GM18511 (cell line): ENCODE results near the gene MYOM3.

ENCODE experiments used
- ATAC-seq: cut with Tn5 transposase; IDR thresholded peaks from one replicate; pipeline ENCODE4 v1.9.1; 2021; ENCODE audit warnings: mild to moderate bottlenecking, moderate library complexity; ENCODE audit not compliant: unreplicated experiment

MYOM3 gene

DNA sequence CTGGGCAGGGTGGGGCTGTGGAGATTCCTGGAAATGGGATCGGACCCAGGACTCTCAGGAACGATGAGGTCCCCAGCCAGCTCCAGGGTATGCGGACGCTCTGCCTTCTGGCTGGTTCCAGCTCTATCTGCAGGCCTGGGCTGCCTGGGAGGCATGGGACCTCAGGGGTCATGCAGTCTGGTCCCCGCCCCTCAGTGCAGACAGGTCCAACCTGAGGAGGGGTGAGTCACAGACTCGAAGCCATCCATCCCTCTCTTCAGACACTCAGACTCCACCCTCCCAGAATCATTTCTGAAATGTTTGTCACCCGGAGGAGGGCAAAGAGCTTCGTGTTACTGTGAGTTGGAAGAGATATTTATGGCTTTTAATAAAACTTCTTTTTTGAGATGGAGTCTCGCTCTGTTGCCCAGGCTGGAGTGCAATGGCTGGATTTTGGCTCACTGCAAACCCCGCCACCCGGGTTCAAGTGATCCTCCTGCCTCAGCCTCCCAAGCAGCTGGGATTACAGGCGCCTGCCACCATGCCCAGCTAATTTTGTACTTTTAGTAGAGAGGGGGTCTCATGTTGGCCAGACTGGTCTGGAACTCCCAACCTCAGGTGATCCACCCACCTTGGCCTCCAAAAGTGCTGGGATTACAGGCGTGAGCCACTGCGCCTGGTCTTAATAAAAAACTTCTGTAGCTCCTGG is 5.9 kb upstream of the MYOM3 start:
- no peak for ATAC-seq

GRCh38 chr1:24117132-24117531 is 5.2 kb upstream of the MYOM3 start:
- ATAC-seq, result no peak

DNA sequence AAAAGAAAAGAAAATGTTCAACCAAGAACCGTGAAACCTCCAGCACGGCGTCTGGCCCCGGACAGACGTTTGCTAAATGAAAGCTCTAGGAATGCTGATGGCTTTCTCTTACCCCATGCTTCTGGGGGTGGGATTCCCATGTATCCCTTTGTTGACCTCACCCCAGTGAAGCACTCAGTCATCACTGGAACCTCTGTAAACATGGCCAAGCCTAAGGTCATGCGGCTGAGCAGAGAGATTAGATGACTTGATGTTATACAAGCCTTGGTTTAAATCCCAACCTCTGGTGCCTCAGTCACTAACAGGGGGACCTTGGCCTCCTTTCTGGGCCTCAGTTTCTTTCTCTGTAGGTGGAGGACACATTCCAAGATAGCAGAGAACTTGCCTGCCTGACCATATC is 2.8 kb upstream of the MYOM3 start:
- ATAC-seq, result no peak

GRCh38 chr1:24113641-24114033 is 1.7 kb upstream of the MYOM3 start:
- ATAC-seq, result no peak

GRCh38 chr1:24111262-24111995 is 506 bp downstream of the MYOM3 start:
- no peak for ATAC-seq

DNA sequence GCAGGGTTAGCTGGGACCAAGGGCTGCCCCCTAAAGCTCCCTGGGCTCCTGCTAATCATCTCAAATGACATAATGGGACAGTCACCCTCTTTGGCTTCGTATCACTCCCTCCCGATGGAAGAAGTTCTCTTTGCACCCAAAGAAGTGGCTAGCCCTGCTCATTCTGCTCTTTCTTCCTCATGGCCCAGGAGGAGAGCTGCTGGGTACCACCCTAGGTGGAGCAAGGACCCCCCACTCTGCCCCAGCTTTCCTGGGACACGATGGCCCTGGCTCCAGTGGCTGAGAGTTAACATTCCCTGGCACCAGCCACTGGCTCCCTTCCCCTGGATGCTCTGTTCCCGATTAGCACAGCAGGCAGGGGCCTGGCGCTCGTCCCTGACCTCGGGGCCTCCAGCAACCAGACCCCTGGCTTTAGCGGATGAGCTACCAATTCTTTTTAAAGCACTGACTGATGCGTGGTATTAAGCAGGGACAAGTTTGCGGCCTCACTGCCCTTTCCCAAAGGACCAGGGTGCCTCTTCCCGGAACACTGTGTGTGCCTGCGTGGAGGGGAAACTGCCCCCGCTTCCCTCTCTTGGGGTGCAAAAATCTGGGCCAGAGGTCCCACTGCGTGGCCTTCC is 1.2 kb downstream of the MYOM3 start:
- ATAC-seq, result no peak

GRCh38 chr1:24109686-24110475 is 2.1 kb downstream of the MYOM3 start:
- no peak for ATAC-seq

DNA sequence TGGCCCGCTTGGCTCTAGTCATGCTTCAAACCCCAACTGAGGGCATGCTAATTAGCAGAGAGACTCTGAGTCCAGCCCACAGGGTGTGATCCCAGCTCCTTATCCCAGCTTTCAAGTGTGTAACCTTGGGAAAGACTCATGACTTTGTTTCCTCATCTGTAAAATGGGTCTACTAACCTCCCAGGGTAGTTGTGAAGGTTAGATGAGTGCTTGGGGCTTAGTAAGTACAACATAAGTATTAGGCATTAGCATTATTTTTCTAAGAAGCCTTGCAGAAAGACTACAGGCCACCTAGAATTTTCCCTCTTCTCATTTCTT is 2.8 kb downstream of the MYOM3 start:
- ATAC-seq, result no peak

- no peak for ATAC-seq
Measured at GRCh38 chr1:24108334-24109165, 3.4 kb downstream of the MYOM3 start.

DNA sequence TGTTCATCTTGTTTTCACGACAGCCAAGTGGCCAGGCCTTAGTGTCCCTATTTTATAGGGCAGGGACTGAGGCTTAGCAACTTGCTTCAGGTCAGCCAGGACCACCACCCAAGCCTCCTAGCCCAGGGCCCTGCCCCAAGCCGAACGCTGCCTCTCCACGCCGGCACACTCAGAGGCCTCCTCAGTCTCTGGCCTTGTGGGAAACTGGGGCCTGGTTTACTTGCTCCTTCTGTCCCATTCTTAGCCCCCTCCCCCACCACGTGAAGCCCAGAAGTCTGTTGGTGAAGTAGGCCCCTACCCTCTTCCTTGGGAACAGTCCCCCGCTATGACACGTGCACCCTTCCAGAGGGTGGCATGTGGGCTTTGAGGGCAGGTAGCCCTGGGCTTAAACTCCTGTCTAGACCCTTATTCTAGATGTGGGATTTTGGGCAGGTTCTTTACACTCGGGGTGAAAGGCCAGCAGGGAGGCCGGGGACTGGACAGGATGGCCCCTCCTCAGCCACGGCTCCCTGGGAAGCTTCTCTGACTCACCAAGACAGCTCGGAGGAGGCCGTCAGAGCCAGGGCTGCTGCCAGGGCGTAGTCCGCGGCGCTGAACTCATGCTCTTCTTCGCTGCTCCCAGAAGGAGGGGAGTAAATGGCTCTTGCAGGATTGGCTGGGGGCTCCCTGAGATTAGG is 4.3 kb downstream of the MYOM3 start:
- no peak for ATAC-seq

DNA sequence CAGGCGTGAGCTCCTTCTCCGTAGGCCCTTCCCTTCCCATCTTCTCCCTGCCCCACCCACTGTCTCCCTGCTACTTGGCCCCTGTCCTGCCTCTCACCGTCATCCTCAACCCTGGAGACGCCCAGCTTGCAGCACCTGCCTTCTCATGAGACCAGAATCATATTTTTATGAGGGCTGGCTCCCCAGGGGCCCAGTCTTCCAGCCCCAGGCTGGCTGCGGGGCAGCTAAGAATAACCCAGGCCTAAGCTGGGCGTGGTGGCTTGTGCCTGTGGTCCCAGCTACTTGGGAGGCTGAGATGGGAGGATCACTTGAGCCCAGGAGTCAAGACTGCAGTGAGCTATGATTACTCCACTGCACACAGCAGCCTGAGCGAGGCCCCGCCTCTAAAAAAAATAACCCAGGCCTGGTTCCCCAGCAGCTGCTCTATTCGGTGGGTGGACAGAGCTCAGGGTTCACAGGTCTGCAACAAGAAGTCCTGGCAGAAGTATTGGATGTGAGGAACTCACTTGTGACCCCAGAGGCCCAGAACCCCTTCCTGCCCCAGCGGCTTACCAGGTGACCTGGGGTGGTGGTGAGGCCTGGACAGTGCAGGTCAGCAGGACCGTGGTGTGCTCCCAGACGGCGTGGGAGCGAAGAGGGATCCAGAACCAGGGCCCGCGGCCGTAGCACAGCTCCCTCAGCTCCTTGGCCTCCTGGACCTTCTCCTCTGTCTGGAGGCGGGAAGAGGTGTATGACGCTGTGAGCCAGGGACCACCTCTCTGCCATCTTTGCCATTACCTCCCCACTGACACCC is 6.4 kb downstream of the MYOM3 start:
- ATAC-seq, result no peak

GRCh38 chr1:24104854-24105253 is 7.1 kb downstream of the MYOM3 start:
- no peak for ATAC-seq

GRCh38 chr1:24103879-24104278 is 8.1 kb downstream of the MYOM3 start:
- no peak for ATAC-seq

- no peak for ATAC-seq
Measured at GRCh38 chr1:24103408-24103807, 8.5 kb downstream of the MYOM3 start.

- no peak for ATAC-seq
Measured at GRCh38 chr1:24102961-24103360, 9.0 kb downstream of the MYOM3 start.

DNA sequence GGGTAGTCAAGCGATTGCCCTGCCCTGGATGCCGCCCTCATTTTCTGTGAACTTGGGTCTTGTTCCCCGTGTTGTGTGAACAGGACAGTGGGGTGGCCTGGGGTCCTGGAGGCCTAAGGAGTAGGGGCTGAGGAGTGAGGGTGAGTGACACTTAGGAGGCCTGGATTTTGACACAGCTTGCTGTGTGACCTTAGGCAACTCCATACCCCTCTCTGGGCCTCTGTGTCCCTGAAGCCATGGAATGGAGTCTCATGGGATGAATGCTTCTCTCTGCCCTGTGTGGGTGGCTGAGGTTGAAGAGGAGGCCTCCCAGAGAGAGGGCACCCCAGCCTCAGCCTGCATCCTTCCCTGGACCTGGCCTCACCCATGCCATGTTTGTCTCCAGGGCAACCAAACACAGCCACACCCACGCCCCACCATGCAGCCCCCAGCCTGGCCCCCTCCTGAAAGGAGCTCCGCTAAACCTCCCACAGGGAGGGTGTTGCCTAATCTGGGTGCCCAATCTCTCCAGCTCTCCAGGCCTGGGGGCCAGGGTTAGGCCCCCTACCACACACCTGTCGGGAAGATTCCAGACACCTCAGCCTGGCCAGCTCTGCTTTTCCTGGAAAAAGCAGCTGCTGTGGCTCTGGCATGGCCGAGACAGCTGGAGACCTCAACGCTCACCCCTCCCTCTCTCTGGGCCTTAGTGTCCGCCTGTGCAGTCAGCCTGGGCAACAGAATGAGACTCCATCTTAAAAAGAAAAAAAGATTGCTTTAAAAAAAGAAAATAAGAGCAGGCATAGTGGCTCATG is 9.9 kb downstream of the MYOM3 start:
- ATAC-seq, result no peak

DNA sequence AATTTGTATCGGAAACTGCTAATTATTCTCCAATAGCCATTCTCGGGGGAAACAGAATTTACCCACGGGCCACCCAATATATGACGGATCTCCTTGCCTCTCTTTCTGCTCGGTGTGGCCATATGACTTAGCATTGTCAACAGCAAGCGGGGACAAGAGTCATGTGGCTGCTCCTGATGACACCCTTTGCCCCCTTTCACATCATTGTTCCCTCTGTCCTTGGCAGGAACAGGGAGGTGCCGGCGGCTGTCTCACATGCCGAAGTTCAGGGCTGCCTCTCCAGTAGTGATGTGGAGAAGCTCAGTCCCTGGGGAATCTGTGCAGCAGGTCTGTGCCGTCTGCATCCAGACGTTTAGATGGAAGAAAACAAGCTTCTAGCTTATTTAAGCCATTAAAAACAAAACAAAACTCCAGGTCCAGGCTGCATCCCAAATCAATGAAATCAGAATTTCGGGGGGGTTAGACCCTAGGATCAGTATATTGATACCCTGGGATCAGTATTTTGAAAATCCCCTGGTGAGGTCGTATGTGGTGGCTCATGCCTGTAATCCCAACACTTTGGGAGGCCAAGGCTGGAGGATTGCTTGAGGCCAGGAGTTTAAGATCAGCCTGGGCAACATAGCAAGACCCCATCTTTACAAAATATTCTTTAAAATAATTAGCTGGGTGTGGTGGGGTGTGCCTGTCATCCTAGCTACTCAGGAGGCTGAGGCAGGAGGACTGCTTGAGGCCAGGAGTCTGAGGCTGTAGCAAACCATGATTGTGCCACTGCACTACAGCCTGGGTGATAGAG is 10.8 kb downstream of the MYOM3 start:
- ATAC-seq, result no peak
